K562 (cell line): ENCODE data around the gene FES. TPM values are rescaled to one million over a fixed set of nuclear protein-coding genes. Genes with fewer than 3 reads are reported as not detected.

Source experiments
- ARID1B ChIP-seq: fragments of 450-650 bp; IDR thresholded peaks from 2 replicates; pipeline ENCODE4 v1.6.1; 2016; ENCODE audit warnings: antibody characterized with exemption, mild to moderate bottlenecking, inconsistent platforms
- CHD2 ChIP-seq: IDR thresholded peaks from 2 replicates; pipeline ENCODE4 v1.6.1; 2011; ENCODE audit warnings: low read depth, low read length
- GTF2E2 ChIP-seq: fragments of 200-800 bp; sonication (Bioruptor generic); IDR thresholded peaks from 2 replicates; pipeline ENCODE4 v1.6.1; 2016; ENCODE audit warnings: missing genetic modification characterization, missing compliant biosample characterization
- PHB ChIP-seq: fragments of 250-450 bp; sonication (Bioruptor Pico); IDR thresholded peaks from 2 replicates; pipeline ENCODE4 v1.5.0; 2021
- RBM15 ChIP-seq: fragments of 200-400 bp; formaldehyde crosslinking; IDR thresholded peaks from 2 replicates; pipeline ENCODE4 v1.6.1; 2018; ENCODE audit warnings: mild to moderate bottlenecking, low read length, moderate library complexity; ENCODE audit not compliant: insufficient read depth
- TCFL5 ChIP-seq: fragments of 250-450 bp; sonication (Bioruptor Pico); conservative IDR thresholded peaks from 2 replicates; pipeline ENCODE4 v1.6.1; 2021; ENCODE audit warnings: mild to moderate bottlenecking, moderate library complexity, matching md5 sums
- ZNF239 ChIP-seq: fragments of 250-450 bp; sonication (Bioruptor Pico); IDR thresholded peaks from 2 replicates; pipeline ENCODE4 v1.4.0; 2020; ENCODE audit warnings: mild to moderate bottlenecking
- ZNF764 ChIP-seq: fragments of 250-450 bp; sonication (Bioruptor Pico); IDR thresholded peaks from 2 replicates; pipeline ENCODE4 v1.4.0; 2020; ENCODE audit warnings: low read depth, mild to moderate bottlenecking, moderate library complexity
- polyA plus RNA-seq, 8 experiments: library from polyadenylated mRNA; depleted of rRNA in 4 of 8; stranded (reverse) in 5 of 8; unstranded in 3 of 8; fragments of >200 nt; fragmentation: Nextera tagmentation in 2 of 8; fragmentation: Illumina TruSeq in 1 of 8; extraction: Ambion mirVana in 2 of 8; extraction: Trizol in 1 of 8; gene quantifications; 2 replicates each; pipeline versions ENCODE4 v1.2.1 to v1.2.3, GENCODE V29; 2011 to 2014; ENCODE audit warnings: inconsistent platforms in 1 of 8, missing spikeins in 1 of 8
- total RNA-seq, 7 experiments: library from RNA; depleted of rRNA in 6 of 7; stranded (reverse); fragments of >200 nt in 6 of 7; fragmentation: Illumina TruSeq in 2 of 7; extraction: Trizol in 2 of 7; gene quantifications; 2 replicates each; pipeline versions ENCODE4 v1.2.1 to v1.2.3, GENCODE V29; 2011 to 2021; ENCODE audit warnings: low replicate concordance in 1 of 7
- TF ChIP-seq, protein P1 (sequence below): fragments of 200-600 bp; sonication (generic); IDR thresholded peaks from one replicate; pipeline ENCODE4 v1.6.1; 2012; ENCODE audit warnings: mild to moderate bottlenecking, low read depth, low read length, inconsistent platforms
- TF ChIP-seq, protein P2 (sequence below), 2 experiments: IDR thresholded peaks; 2 replicates each; pipeline ENCODE4 v1.6.1; 2012; ENCODE audit warnings: improper control_type of control experiment in 2 of 2, low read depth in 2 of 2, low read length in 2 of 2, borderline replicate concordance in 1 of 2

FES gene
- total and polyA plus RNA-seq, 9 of the 15 experiments (the other 6 are each of a cell fraction or from before 2014, with no cell fraction given): 0.38 to 2.6 (median 0.82) TPM

GRCh38 chr15:90934949-90935751 lies 50.8 kb downstream of the FES start, which contains the start of gene UNC45A (continued):
- TF ChIP-seq, protein P1, sequence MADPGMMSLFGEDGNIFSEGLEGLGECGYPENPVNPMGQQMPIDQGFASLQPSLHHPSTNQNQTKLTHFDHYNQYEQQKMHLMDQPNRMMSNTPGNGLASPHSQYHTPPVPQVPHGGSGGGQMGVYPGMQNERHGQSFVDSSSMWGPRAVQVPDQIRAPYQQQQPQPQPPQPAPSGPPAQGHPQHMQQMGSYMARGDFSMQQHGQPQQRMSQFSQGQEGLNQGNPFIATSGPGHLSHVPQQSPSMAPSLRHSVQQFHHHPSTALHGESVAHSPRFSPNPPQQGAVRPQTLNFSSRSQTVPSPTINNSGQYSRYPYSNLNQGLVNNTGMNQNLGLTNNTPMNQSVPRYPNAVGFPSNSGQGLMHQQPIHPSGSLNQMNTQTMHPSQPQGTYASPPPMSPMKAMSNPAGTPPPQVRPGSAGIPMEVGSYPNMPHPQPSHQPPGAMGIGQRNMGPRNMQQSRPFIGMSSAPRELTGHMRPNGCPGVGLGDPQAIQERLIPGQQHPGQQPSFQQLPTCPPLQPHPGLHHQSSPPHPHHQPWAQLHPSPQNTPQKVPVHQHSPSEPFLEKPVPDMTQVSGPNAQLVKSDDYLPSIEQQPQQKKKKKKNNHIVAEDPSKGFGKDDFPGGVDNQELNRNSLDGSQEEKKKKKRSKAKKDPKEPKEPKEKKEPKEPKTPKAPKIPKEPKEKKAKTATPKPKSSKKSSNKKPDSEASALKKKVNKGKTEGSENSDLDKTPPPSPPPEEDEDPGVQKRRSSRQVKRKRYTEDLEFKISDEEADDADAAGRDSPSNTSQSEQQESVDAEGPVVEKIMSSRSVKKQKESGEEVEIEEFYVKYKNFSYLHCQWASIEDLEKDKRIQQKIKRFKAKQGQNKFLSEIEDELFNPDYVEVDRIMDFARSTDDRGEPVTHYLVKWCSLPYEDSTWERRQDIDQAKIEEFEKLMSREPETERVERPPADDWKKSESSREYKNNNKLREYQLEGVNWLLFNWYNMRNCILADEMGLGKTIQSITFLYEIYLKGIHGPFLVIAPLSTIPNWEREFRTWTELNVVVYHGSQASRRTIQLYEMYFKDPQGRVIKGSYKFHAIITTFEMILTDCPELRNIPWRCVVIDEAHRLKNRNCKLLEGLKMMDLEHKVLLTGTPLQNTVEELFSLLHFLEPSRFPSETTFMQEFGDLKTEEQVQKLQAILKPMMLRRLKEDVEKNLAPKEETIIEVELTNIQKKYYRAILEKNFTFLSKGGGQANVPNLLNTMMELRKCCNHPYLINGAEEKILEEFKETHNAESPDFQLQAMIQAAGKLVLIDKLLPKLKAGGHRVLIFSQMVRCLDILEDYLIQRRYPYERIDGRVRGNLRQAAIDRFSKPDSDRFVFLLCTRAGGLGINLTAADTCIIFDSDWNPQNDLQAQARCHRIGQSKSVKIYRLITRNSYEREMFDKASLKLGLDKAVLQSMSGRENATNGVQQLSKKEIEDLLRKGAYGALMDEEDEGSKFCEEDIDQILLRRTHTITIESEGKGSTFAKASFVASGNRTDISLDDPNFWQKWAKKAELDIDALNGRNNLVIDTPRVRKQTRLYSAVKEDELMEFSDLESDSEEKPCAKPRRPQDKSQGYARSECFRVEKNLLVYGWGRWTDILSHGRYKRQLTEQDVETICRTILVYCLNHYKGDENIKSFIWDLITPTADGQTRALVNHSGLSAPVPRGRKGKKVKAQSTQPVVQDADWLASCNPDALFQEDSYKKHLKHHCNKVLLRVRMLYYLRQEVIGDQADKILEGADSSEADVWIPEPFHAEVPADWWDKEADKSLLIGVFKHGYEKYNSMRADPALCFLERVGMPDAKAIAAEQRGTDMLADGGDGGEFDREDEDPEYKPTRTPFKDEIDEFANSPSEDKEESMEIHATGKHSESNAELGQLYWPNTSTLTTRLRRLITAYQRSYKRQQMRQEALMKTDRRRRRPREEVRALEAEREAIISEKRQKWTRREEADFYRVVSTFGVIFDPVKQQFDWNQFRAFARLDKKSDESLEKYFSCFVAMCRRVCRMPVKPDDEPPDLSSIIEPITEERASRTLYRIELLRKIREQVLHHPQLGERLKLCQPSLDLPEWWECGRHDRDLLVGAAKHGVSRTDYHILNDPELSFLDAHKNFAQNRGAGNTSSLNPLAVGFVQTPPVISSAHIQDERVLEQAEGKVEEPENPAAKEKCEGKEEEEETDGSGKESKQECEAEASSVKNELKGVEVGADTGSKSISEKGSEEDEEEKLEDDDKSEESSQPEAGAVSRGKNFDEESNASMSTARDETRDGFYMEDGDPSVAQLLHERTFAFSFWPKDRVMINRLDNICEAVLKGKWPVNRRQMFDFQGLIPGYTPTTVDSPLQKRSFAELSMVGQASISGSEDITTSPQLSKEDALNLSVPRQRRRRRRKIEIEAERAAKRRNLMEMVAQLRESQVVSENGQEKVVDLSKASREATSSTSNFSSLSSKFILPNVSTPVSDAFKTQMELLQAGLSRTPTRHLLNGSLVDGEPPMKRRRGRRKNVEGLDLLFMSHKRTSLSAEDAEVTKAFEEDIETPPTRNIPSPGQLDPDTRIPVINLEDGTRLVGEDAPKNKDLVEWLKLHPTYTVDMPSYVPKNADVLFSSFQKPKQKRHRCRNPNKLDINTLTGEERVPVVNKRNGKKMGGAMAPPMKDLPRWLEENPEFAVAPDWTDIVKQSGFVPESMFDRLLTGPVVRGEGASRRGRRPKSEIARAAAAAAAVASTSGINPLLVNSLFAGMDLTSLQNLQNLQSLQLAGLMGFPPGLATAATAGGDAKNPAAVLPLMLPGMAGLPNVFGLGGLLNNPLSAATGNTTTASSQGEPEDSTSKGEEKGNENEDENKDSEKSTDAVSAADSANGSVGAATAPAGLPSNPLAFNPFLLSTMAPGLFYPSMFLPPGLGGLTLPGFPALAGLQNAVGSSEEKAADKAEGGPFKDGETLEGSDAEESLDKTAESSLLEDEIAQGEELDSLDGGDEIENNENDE: no peak
- no peak for TF ChIP-seq ZNF239
- TF ChIP-seq CHD2: no peak
- TF ChIP-seq, protein P2, sequence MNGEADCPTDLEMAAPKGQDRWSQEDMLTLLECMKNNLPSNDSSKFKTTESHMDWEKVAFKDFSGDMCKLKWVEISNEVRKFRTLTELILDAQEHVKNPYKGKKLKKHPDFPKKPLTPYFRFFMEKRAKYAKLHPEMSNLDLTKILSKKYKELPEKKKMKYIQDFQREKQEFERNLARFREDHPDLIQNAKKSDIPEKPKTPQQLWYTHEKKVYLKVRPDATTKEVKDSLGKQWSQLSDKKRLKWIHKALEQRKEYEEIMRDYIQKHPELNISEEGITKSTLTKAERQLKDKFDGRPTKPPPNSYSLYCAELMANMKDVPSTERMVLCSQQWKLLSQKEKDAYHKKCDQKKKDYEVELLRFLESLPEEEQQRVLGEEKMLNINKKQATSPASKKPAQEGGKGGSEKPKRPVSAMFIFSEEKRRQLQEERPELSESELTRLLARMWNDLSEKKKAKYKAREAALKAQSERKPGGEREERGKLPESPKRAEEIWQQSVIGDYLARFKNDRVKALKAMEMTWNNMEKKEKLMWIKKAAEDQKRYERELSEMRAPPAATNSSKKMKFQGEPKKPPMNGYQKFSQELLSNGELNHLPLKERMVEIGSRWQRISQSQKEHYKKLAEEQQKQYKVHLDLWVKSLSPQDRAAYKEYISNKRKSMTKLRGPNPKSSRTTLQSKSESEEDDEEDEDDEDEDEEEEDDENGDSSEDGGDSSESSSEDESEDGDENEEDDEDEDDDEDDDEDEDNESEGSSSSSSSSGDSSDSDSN (IDR thresholded peaks at IDR 0.05; ENCODE audit: borderline replicate concordance in 1 of 2, low read depth in 2 of 2, low read length in 2 of 2): peak in 1 of 2 experiments; percentile 67; a peak in 1 of 4 replicates
- no peak for TF ChIP-seq TCFL5 (CRISPR knock-in tag)
- no peak for TF ChIP-seq ZNF764 (CRISPR knock-in tag)
- no peak for TF ChIP-seq RBM15
- no peak for TF ChIP-seq GTF2E2 (tag)
- TF ChIP-seq PHB (CRISPR knock-in tag): no peak
- TF ChIP-seq ARID1B: 0 out of 2 replicates have a peak, but pooled peaks have one; percentile 22
